ENCODE results near the gene CFAP58.

GRCh38 chr10:104345941-104346340 is 7.7 kb upstream of the CFAP58 start:
- TF ChIP-seq, protein P1, sequence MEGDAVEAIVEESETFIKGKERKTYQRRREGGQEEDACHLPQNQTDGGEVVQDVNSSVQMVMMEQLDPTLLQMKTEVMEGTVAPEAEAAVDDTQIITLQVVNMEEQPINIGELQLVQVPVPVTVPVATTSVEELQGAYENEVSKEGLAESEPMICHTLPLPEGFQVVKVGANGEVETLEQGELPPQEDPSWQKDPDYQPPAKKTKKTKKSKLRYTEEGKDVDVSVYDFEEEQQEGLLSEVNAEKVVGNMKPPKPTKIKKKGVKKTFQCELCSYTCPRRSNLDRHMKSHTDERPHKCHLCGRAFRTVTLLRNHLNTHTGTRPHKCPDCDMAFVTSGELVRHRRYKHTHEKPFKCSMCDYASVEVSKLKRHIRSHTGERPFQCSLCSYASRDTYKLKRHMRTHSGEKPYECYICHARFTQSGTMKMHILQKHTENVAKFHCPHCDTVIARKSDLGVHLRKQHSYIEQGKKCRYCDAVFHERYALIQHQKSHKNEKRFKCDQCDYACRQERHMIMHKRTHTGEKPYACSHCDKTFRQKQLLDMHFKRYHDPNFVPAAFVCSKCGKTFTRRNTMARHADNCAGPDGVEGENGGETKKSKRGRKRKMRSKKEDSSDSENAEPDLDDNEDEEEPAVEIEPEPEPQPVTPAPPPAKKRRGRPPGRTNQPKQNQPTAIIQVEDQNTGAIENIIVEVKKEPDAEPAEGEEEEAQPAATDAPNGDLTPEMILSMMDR (IDR thresholded peaks at IDR 0.05) = no peak
- TF ChIP-seq EZH2 (IDR thresholded peaks at IDR 0.05; ENCODE audit: borderline replicate concordance, insufficient read depth, low read depth, low read length, poor library complexity, severe bottlenecking) = no peak

All from B cell (primary cell).